HuH-7.5 (cell line): ENCODE data around the gene ACSM2B.
"Not testable (repeated sequence)": the region's sequence is repeated elsewhere in the genome, so short reads cannot be mapped to it uniquely, and the experiment has no call there.

ENCODE experiments used
- DNase-seq: peaks from one replicate; pipeline ENCODE4 v3.0.0; 2011; ENCODE audit warnings: low spot score

The ACSM2B gene, protein sequence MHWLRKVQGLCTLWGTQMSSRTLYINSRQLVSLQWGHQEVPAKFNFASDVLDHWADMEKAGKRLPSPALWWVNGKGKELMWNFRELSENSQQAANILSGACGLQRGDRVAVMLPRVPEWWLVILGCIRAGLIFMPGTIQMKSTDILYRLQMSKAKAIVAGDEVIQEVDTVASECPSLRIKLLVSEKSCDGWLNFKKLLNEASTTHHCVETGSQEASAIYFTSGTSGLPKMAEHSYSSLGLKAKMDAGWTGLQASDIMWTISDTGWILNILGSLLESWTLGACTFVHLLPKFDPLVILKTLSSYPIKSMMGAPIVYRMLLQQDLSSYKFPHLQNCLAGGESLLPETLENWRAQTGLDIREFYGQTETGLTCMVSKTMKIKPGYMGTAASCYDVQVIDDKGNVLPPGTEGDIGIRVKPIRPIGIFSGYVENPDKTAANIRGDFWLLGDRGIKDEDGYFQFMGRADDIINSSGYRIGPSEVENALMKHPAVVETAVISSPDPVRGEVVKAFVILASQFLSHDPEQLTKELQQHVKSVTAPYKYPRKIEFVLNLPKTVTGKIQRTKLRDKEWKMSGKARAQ

GRCh38 chr16:20576145-20576544, at the start of gene ACSM2B:
ACSM2B (minus strand) TSS chr16:20576367; CDS start chr16:20564845, 11,522 bp downstream.
- not testable (repeated sequence) for DNase-seq

DNA sequence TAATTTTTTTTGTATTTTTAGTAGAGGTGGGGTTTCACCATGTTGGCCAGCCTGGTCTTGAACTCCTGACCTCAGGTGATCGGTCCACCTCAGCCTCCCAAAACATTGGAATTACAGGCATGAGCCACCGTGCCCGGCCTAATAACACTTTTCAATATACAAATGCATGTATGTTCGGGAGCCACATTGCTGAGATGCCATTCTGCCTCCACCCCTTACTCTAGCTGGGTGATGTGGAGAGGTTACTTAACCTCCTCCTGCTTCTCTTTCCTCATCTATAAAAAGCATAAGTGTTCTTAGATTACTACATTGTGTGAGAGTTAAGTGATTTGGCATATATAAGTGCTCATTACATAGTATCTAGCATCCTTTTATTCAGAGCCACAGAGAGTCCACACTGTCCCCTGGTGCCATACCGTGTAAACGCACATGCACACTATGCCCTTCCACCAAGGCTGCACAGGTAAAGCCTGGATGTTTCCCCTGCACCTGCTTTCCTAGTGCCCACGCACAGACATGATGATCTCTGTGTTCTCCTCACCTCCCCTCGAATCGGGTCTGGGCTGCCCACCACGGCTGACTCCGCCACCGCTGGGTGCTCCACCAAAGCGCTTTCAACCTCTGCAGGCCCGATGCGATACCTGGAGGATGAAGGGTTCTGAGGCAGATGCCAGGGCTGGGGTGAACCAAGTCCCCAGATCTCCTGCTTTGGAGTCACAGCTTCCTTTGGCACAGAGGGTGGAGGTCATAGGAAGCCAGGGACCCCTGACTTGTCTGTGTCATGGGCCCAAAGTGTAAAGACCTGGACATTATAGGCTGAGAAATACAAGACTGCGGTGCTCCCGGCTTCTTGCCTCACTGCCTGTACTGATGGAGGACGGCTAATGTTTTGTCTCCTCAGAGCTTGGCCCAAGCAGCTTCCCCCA, 49.0 kb upstream of the ACSM2B start:
- DNase-seq: no peak

GRCh38 chr16:20624205-20624604, 48.0 kb upstream of the ACSM2B start:
- DNase-seq: no peak

DNA sequence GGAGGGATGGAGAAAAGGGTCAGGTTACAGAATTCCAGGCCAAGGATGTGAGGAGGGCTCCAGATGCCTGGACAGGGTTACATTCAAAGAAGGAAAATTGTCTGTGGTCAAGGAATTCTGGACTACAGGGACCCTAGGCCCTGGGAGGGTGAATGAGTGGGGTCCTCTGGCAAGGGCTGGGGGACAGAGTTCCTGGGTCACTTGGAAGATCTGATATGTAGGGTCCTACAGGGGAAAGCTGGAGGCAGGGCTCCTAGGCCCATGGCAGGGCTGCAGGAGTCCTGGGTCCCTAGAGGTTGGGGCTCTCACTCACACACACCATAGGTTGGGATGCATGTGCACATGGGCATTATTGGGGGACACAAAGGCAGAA, 46.3 kb upstream of the ACSM2B start:
- DNase-seq: no peak

DNA sequence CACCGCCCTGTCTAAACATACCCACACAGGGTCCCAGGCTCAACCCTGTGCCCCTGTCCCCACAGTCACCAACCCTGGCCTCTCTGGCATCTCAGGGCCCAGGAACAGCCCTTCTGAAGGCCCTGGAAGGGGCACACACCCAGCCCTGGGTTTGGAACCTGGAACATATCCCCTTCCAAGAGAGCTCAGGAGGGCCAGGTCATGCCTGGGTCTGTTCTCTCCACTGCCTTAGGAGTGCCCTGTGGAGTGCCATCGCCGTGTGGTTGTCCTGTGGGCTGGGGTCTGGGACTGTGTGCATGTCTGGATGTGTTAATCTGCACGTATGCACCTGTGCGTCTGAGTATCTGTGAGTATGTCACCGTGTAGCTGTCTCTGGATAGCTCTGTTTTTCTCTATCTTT, 45.2 kb upstream of the ACSM2B start:
- DNase-seq: no peak

DNA sequence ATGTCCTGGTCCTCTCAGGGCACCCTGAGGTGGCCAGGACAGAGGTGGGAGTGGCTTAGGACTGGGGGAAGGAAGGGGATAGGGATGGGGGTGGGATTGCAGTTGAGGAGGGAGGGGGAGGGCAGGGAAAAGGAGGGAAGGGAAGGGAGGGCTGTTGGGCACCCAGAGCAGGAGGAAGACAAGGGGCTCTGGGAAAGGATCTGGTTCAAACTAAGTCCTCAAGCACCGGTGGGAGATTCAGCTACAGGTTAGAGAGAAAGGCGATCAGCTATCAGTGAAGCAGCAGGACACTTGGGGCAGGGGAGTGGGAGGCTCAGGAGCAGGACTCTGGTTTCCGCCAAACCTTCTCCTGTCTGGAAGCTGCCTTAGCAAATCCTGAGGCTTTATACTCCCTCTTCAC, 44.6 kb upstream of the ACSM2B start:
- DNase-seq: no peak

DNA sequence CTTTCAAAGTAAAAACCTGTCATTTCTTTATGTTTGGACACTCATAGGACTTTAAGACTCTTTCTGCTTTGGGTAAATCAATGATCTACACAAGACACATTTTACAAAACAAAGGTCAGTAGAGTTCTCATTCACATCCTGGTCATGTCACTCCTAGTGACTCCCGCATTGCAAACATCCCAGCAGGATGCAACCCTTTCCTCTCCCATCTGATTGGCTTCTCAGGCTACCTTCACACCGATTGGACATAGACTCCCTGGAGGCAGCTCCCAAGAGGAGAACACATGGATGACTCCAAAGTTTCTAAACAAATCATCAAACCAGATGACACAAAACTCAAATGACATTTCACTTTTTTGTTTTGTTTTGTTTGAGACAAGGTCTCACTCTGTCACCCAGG, 43.8 kb upstream of the ACSM2B start:
- DNase-seq: no peak

- no peak for DNase-seq
These were observed 41.1 kb upstream of the ACSM2B start for GRCh38 chr16:20617271-20617670.

- no peak for DNase-seq
These were observed 38.3 kb upstream of the ACSM2B start for GRCh38 chr16:20614186-20615141.

DNA sequence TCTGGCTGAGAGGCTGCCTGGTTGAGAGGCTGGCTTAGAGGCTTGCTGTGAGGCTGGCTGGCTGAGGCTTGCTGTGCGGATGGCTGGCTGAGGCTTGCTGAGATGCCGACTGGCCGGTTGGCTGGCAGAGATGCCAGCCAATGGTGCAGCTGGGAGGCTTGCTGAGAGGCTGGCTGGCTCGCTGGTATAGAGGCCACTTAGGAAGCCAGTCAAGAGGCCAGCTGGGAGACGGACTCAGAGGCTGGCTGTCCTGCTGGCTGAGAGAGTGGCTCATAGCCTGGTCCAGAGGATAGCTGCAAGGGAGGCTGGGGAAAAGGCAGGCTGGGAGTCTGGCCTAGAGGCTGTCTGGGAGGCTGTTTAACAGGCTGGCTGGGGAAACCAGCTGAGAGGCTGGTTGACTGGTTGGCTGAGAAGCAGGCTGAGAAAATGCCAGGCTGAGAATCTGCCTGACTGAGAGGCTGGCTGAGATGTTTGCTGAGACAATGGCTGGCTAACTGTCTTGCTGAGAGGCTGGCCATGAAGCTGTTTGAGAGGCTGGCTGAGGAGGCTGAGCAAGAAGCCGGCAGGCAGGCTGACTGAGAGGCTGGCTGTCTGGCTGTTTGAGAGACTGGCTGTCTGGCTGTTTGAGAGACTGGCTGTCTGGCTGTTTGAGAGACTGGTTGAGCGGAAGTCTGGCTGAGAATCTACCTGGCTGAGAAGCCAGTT, 37.5 kb upstream of the ACSM2B start:
- no peak for DNase-seq

GRCh38 chr16:20612551-20613480, 36.6 kb upstream of the ACSM2B start:
- no peak for DNase-seq

DNA sequence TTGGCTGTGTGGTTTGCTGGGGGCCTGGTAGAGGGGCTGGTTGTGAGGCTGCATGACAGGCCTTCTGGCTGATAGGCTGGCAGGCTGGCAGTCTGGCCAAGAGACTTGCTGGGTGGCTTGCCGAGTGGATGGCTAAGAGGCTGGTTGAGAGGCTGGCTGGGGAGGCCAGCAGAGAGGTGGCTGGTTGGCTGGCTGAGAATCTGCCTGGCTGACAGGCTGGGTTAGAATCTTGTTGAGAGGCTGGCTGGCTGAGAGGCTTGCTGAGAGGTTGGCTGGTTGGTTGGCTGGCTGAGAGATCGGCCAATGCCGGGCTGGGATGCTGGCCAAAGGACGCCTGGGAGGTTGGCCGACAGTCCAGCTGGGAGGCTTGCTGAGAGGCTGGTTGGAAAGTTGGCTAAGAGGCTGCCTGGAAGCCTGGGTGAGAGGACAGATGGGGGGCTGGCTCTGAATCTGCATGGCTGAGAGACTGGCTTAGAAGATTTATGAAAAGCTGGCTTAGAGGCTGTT, 35.9 kb upstream of the ACSM2B start:
- DNase-seq: no peak

- DNase-seq: no peak
These were observed 35.3 kb upstream of the ACSM2B start for GRCh38 chr16:20611350-20611902.

- no peak for DNase-seq
These were observed 34.8 kb upstream of the ACSM2B start for GRCh38 chr16:20610892-20611349.

GRCh38 chr16:20610211-20610891, 34.2 kb upstream of the ACSM2B start:
- no peak for DNase-seq

- not testable (repeated sequence) for DNase-seq
These were observed 26.0 kb upstream of the ACSM2B start for GRCh38 chr16:20602205-20602604.

DNA sequence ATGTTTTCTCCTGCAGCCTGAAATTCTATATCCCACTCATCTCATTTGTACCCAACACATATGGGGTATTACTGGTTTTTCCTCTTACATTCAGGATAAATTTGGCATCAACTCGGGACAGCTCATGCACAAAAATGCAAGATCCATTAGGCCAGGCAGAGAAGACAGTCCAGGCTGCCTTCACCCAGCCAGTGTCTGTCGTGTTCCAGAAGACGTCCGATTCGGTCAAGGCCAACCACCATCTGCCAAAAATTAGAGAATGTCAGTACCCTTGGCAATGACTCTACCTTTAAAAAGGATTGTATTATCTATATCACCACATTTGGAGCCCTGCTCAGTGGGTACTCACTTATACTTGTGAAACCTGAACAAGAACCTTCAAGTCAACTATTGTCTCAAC, 23.3 kb upstream of the ACSM2B start:
- not testable (repeated sequence) for DNase-seq

DNA sequence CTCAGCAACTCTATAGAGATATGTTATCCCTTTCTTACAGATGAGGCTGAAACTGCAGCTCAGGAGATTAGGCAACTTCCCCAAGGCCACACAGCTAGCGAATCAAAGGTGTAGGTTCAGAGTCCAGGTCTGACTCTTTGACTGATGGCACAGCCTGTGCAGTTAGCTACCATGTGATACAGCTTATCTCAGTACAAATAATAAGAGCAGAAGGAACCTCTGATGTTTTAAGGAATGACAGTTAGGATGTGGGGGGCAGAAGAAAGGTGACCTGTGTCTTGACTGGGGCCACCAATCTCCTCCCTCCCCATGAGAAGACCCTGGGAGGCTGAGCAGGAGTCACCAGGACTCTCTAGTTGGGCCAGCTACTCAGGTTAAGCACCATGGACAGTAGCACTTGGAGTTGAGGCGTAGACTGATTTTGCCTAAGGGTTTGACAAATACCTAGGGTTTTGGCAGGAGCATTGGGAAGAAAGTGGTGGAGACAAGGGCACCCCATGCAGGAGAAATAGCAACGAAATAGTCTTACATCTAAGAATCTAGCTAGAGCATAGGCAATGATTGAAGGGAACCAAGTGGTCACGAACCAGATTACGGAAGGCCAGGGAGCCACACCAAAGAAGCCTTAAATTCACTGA, 22.8 kb upstream of the ACSM2B start:
- DNase-seq: peak; percentile 22
